Skeletal muscle tissue (tissue), 4 donors: ENCODE data around the gene PTPRM. TPM values are rescaled to one million over a fixed set of nuclear protein-coding genes. Genes with fewer than 3 reads are reported as not detected.

Experiments used
- H3K27ac ChIP-seq: one replicate; pipeline ENCODE4 v1.7.0; 2013; ENCODE audit warnings: mild to moderate bottlenecking, low read depth, low read length, inconsistent platforms
- H3K27me3 ChIP-seq, 3 donors: one replicate each; pipeline ENCODE4 v1.7.0; 2013; ENCODE audit warnings: low read length in 3 of 3; ENCODE audit not compliant: control insufficient read depth in 3 of 3, insufficient read depth in 3 of 3
- H3K36me3 ChIP-seq, 3 donors: one replicate each; pipeline ENCODE4 v1.7.0; 2013; ENCODE audit warnings: low read length in 3 of 3; ENCODE audit not compliant: control insufficient read depth in 3 of 3, insufficient read depth in 3 of 3
- H3K4me1 ChIP-seq, 3 donors: one replicate each; pipeline ENCODE4 v1.7.0; 2013; ENCODE audit warnings: low read length in 3 of 3, mild to moderate bottlenecking in 3 of 3; ENCODE audit not compliant: control insufficient read depth in 3 of 3, insufficient read depth in 3 of 3
- H3K4me3 ChIP-seq, 3 donors: one replicate each; pipeline ENCODE4 v1.7.0; 2013; ENCODE audit warnings: low read length in 3 of 3
- H3K9ac ChIP-seq, 3 donors: one replicate each; pipeline ENCODE4 v1.7.0; 2013; ENCODE audit warnings: low read length in 3 of 3, mild to moderate bottlenecking in 3 of 3, moderate library complexity in 2 of 3, low read depth in 1 of 3
- H3K9me3 ChIP-seq, 3 donors: one replicate each; pipeline ENCODE4 v1.7.0; 2013; ENCODE audit warnings: low read length in 3 of 3; ENCODE audit not compliant: control insufficient read depth in 3 of 3
- total RNA-seq: library from RNA; depleted of rRNA; stranded (reverse); fragments of >200 nt; gene quantifications from one replicate; pipeline ENCODE4 v1.2.3, GENCODE V29; 2014
- donor health status: Osteomylitis.

Gene PTPRM
- total RNA-seq, 1 donor from 2014 or later = 68.9 TPM

DNA sequence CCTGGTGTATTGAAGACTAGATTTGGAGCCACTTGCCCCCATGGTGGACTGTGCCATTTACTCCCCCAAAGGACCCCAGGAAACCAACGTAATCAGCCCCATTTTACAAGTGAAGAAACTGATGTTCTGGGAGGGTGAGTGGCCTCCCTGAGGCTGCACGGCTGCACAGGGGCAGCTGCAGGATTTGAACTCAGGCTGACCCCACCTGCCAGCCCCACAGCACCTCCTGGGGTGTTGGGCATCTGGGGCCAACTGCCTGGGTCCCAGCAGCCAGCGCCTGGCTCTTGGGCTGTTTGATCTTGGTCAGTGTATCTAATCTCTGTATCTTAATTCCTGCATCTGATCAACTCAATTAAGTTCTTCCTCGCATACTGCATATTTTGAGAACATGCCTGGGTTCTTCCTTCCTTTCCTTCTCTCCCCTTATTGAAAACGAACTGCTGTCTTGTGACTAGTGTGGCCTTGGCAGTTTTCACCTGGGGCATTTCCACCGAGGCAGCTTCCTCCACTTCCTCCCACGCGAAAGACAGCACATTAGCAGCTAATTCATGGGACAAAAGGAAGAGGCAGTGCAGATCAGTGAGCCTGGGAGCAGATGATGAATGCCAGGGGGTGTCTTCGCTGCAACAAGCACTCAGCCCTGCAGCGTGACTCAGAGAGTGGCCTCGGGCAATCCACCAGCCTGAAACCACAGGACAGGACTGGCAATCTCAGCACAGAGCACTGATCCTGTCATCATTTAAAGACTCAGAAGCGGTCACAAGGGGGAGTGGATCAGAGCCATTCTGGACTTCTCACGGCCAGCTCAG is 858.0 kb downstream of the PTPRM start:
- Histone ChIP-seq H3K27me3 (no peaks in the 10 kb centered on the region), H3K36me3 (no peaks in the 10 kb centered on the region), H3K4me3 (no peak overlapping the region), H3K9me3 (no peaks in the 10 kb centered on the region), H3K9ac (no peak overlapping the region), H3K27ac (no peak overlapping the region), H3K4me1 (peaks cover 0 to 4% (median 2%) of the 10 kb centered on the region in 3 donors)

DNA sequence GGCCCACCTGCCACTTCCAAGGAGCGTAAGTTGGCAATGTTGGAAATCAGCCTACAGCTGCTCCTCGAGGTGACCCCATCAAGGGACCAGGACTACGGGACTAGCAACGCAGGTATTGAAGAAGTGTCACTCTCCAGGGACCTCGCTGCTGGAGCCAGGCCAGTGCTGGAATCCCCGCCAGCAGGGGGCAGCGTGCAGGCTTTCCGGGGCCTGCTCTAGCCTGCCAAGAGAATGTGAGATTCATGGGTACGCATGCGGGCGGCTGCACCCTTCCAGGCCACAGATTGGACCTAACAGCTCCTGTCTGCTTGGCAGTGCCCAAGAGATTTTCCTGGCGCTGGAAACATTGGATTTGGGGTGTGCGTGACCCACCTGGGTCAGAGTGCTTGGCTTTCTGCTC is 859.3 kb downstream of the PTPRM start:
- Histone ChIP-seq H3K4me3 (no peak overlapping the region), H3K9ac (no peak overlapping the region), H3K4me1 (peaks cover 0 to 4% (median 2%) of the 10 kb centered on the region in 3 donors), H3K9me3 (no peaks in the 10 kb centered on the region), H3K27ac (no peak overlapping the region), H3K27me3 (no peaks in the 10 kb centered on the region), H3K36me3 (no peaks in the 10 kb centered on the region)

DNA sequence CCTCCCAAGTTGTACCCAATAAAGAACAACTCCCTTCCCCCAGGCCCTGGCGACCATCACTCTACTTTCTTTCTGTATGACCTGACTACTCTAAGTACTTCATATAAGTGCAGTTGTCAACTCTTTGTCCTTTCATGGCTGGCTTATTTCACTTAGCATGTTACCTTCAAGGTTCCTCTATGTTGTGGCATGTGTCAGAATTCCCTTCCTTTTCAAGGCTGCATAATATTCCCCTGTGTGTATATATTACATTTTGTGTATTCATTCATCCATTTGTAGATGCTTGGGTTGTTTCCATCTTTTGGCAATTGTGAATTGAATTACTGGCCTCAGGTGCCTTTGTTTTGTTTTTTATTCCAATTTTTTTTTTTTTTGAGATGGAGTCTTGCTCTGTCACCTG is 860.2 kb downstream of the PTPRM start:
- Histone ChIP-seq H3K4me1 (peaks cover 0 to 4% (median 2%) of the 10 kb centered on the region in 3 donors), H3K27ac (no peak overlapping the region), H3K27me3 (no peaks in the 10 kb centered on the region), H3K9me3 (no peaks in the 10 kb centered on the region), H3K9ac (no peak overlapping the region), H3K4me3 (no peak overlapping the region), H3K36me3 (no peaks in the 10 kb centered on the region)

DNA sequence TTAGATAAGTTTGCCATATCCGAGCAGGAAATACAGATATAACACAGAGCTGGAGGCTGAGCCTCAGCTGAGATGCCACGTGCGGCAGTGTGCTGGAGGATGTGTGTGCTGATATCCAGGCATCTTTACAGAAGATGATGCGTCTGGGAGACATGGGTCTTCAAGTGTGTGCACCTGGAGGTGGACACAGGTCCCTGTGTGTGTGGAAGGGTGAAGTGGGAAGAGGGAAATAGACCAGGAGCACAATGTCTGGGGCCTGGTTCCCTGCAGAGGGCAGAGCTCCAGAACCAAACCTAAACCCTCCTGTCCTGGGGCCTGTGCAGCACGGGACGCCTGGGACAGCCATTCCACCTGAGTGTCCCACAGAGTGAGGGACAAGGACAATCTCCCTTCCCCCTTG is 861.8 kb downstream of the PTPRM start:
- no peak overlapping the region for H3K27ac ChIP-seq
- H3K9me3 ChIP-seq = no peaks in the 10 kb centered on the region
- H3K27me3 ChIP-seq = no peaks in the 10 kb centered on the region
- no peaks in the 10 kb centered on the region for H3K36me3 ChIP-seq
- H3K9ac ChIP-seq = no peak overlapping the region
- H3K4me3 ChIP-seq = no peak overlapping the region
- no peaks in the 10 kb centered on the region for H3K4me1 ChIP-seq

DNA sequence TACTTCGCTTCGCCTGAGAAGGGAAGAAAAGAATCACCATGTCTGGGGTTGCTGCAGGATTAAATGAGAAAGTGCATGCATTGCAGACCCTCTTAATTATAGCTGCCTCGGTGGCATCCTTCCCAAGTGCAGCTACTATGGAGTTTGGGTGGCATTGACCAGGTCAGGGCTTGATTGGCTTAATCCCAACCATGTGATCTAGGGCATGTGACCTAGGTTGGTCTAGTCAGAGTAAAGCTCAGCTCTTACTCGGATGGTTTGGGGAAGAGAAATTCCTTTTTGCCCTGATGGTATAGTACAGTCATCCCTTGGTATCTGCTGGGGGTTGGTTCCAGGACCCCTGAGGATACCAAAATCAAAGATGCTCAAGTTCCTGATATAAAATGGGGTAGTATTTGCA is 863.9 kb downstream of the PTPRM start:
- Histone ChIP-seq H3K27me3 (peaks cover 0 to 6% (median 5%) of the 10 kb centered on the region in 3 donors), H3K9ac (no peak overlapping the region), H3K36me3 (no peaks in the 10 kb centered on the region), H3K9me3 (no peaks in the 10 kb centered on the region), H3K4me3 (no peak overlapping the region), H3K27ac (no peak overlapping the region), H3K4me1 (no peaks in the 10 kb centered on the region)

DNA sequence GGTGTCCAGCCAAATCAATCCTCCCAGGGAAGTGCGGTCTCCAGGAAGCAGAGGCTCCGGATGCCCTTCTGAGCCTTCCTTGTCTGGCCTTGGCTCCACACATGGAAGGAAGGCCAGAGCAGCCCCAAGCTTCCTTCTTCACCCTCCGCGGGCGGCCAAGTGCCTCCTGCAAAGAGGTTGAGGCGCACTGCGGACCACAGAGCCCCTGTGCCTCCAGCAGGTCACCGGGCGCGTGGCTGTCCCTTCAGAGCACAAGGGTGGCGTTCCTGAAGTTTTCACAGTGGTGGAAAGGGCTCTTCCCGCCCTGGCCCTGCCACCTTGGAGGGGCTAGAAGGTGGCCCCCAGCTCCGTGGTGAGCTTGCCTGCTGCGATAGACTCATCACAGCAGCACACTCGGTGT is 866.2 kb downstream of the PTPRM start:
- H3K4me1 ChIP-seq = no peaks in the 10 kb centered on the region
- H3K4me3 ChIP-seq = no peak overlapping the region
- no peak overlapping the region for H3K9ac ChIP-seq
- no peak overlapping the region for H3K27ac ChIP-seq
- H3K36me3 ChIP-seq = no peaks in the 10 kb centered on the region
- H3K27me3 ChIP-seq = peaks cover 0 to 7% (median 6%) of the 10 kb centered on the region in 3 donors
- H3K9me3 ChIP-seq = peaks cover 0 to 4% (median 0%) of the 10 kb centered on the region in 3 donors

DNA sequence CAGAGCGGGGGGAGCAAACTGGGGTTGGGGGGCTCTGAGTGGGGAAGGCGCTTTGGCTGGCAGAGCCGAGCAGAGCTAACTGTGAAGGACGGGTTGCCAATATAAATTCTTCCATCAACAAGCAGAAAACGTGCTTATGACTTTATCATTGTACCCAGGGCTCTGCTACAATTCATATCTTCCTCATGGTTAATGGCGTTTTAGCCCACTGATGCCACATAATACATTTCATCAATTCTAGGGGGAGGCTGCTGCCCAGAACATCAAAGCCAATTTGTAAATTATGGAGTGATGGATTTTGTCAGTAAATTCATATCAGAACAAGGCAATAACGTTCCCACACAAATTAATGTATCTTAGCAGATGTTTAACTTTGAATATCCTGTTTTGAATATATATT is 866.7 kb downstream of the PTPRM start:
- Histone ChIP-seq H3K4me1 (no peaks in the 10 kb centered on the region), H3K9me3 (peaks cover 0 to 4% (median 1%) of the 10 kb centered on the region in 3 donors), H3K9ac (no peak overlapping the region), H3K36me3 (no peaks in the 10 kb centered on the region), H3K27me3 (peaks cover 0 to 7% (median 6%) of the 10 kb centered on the region in 3 donors), H3K27ac (no peak overlapping the region), H3K4me3 (no peak overlapping the region)

DNA sequence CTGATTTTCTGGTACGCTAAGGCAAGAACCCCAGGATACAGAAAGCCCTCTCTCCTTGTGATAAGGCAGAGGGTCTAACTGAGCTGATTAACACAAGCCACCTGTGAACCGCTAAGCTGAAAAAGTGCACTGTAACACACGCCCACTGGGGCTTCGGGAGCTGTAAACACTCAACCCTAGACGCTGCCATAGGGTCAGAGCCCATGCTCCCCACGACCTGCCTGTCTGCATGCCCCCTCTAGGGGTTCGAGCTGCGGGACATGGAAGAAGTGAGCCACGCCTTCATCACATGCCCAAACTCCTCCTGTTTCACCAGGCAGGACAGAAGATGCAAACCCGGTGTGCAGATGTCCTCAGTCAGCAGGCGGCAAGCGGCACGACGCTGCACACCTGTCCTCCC is 868.3 kb downstream of the PTPRM start:
- no peaks in the 10 kb centered on the region for H3K36me3 ChIP-seq
- no peak overlapping the region for H3K9ac ChIP-seq
- H3K4me1 ChIP-seq = no peaks in the 10 kb centered on the region
- no peak overlapping the region for H3K27ac ChIP-seq
- H3K9me3 ChIP-seq = peaks cover 3 to 6% (median 4%) of the 10 kb centered on the region in 3 donors
- peaks cover 0 to 7% (median 6%) of the 10 kb centered on the region in 3 donors for H3K27me3 ChIP-seq
- H3K4me3 ChIP-seq = no peak overlapping the region

DNA sequence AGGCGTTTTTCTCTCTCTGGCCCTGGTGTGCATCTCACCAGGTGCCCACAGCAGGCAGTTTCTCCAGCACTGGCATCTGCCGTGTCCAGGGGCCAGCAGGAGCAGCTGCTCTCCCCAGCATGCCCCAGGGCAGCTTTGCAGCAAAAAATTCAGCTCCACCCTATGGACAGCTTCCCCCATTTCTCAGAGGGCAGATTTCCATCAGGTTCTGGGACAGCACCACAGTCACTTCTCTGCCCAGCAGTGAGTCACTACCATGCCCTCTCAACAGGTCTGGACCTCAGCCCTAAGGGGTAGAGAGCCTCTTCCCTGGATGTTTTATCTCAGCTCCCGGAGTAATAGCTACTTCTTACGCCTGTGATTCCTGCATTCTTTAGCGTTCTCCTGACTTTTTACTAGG is 871.9 kb downstream of the PTPRM start:
- Histone ChIP-seq H3K36me3 (no peaks in the 10 kb centered on the region), H3K4me3 (no peak overlapping the region), H3K27ac (no peak overlapping the region), H3K9me3 (peaks cover 3 to 6% (median 4%) of the 10 kb centered on the region in 3 donors), H3K9ac (no peak overlapping the region), H3K27me3 (peaks cover 0 to 7% (median 6%) of the 10 kb centered on the region in 3 donors), H3K4me1 (no peaks in the 10 kb centered on the region)

DNA sequence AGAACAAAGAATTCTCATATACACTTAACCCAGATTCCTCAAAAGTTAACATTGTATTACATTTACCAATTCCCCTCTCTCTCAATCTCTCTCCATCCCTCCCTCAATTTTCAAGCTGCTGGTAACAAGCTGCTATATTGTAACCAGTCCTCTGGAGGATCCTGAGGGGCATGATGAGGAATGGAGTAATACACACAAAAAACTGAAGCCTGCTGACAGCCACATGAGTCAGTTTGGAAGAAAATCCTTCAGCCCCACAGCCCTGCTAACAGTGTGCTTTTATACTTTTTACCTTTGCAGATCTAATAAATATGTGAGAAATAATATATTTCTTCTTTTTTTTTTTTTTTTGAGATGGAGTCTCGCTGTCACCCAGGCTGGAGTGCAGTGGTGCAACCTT is 876.4 kb downstream of the PTPRM start:
- Histone ChIP-seq H3K9me3 (peaks cover 0 to 6% (median 3%) of the 10 kb centered on the region in 3 donors), H3K27ac (no peak overlapping the region), H3K27me3 (no peaks in the 10 kb centered on the region), H3K36me3 (no peaks in the 10 kb centered on the region), H3K4me1 (no peaks in the 10 kb centered on the region), H3K4me3 (no peak overlapping the region), H3K9ac (no peak overlapping the region)
